RWPE1 (cell line): Measurements from ENCODE around the gene NECTIN1.
A peak's percentile ranks its signal among the peaks of the same experiment; 100 is the strongest.

Experiments
- CTCF ChIA-PET: fragments of 350-600 bp; sonication (Branson Sonifier 250); formaldehyde crosslinking; extraction: SDS; loops from one replicate; lab custom pipeline; 2021; lab: Yijun Ruan, JAX
- POLR2A ChIA-PET: fragments of 400-600 bp; formaldehyde crosslinking; extraction: SDS; loops from one replicate; lab custom pipeline; 2020; ENCODE audit warnings: antibody characterized with exemption; ENCODE audit not compliant: low non-redundant PET; lab: Yijun Ruan, JAX
- DNase-seq: peaks from one replicate; pipeline ENCODE4 v3.0.0; 2012; ENCODE audit warnings: low spot score
- H3K27ac ChIP-seq: fragments of 450-650 bp; 2 replicates; pipeline ENCODE4 v1.5.1; 2017
- TF ChIP-seq, protein P1 (sequence below): fragments of 450-650 bp; conservative IDR thresholded peaks from 2 replicates; pipeline ENCODE4 v1.5.1; 2017; ENCODE audit warnings: low read depth, mild to moderate bottlenecking

The NECTIN1 gene

DNA sequence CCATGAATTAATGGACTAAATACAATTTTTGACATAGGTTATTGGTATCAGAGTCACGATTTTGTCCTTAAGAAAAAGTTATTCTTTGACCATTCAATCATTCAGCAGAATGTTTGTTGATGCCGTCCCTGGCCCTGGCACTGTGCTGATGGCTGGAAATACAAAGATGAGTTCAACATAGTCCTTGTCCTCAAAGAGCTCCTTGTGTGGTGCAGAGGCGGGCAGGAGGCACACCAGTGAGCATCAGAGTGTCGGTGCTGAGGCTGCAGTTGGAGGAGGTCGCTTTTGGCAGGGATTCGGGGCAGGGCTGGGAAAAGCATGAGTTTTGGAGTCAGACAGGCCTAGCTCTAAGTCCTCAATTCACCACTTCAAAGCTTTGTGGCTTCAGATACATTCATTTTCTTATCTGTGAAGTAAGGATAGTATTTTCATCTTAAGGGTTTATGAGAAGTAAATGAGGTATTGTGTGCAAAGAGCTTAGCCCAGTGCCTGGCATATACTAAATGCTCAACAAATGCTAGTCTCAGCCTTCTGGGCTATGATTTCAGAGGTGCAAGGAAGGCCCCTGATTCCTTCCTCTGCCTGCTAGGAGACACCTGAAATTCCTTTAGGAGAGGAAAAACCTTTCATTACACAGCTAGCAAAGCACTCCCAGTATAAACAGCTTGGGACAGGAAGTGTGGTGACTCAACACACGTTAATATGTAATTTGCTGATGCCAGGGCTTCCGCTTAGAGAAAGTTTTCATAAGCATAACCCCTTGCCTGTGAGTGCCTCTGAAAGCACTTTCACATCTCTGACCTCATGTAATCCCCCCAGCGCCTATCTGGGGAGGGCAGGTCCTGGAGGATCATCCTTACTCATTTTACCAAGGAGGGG, 113.8 kb downstream of the NECTIN1 start:
- peak; percentile 83 for DNase-seq
- ChIA-PET POLR2A (no interaction called here), CTCF (interaction anchor here (0.6 kb wide), 2 partner anchors 35 to 82 kb away, joined by 3 read pairs; no protein-coding TSS in a partner anchor)
- H3K27ac ChIP-seq, result peak overlapping the region; percentile 79
- TF ChIP-seq, protein P1, sequence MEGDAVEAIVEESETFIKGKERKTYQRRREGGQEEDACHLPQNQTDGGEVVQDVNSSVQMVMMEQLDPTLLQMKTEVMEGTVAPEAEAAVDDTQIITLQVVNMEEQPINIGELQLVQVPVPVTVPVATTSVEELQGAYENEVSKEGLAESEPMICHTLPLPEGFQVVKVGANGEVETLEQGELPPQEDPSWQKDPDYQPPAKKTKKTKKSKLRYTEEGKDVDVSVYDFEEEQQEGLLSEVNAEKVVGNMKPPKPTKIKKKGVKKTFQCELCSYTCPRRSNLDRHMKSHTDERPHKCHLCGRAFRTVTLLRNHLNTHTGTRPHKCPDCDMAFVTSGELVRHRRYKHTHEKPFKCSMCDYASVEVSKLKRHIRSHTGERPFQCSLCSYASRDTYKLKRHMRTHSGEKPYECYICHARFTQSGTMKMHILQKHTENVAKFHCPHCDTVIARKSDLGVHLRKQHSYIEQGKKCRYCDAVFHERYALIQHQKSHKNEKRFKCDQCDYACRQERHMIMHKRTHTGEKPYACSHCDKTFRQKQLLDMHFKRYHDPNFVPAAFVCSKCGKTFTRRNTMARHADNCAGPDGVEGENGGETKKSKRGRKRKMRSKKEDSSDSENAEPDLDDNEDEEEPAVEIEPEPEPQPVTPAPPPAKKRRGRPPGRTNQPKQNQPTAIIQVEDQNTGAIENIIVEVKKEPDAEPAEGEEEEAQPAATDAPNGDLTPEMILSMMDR, result no peak

DNA sequence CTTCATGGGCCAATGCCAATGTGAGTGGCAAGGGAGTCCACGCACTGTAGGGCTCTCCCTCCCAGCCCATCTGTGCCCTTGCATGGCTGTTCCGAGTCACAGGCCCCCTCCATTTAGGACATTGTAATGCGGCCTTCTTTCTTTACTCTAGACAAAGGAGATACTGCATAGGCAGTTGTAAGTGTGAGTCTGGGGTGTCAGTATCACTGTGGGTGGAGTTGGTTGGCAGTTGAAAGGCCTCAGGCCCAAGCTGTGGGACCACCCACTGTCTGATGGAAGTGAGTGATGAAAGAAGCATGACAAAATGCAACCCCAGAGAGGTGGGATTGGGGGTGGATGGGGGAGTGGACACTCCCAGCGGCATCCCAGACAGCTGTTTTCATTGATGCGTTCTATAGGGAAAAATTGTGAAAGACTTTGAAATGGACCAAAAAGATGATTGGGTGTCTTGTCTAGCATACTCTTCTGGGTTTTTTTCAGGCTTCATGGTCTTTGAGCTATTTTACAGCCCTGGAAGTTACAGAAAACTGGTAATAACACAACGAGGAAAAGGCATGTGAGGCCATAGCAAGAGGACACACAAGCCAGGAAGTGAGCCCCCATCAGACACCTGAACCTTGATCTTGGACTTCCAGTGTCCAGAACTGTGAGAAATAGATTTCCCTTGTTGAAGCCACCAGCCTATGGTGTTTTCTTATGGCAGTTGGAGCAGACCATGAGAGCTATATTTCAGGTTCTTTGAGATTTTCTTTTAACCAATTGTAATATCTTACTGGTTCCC, 114.6 kb downstream of the NECTIN1 start:
- no peak overlapping the region for H3K27ac ChIP-seq
- CTCF ChIA-PET, result interaction anchor here (0.5 to 0.6 kb wide), 4 partner anchors 26 to 81 kb away, joined by 3 to 4 read pairs (median 3); no protein-coding TSS in a partner anchor
- POLR2A ChIA-PET, result no interaction called here
- no peak for DNase-seq
- TF ChIP-seq, protein P1, result no peak

DNA sequence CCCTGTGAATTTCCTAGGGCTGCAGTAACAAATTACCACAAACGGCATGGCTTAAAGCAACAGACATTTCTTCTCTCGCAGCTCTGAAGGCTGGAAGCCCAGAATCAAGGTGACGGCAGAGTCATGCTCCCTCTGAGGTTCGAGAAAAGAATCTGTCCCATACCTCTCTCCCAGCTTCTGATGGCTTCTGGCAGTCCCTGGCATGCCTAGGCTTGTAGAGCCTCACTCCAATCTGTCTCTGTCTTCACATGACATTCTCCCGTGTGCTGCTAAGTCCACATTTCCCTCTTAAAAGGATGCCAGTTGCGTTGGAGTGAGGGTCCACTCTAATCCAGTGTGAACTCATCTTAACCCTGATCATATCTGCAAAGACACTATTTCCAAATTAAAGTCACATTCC, 116.2 kb downstream of the NECTIN1 start:
- no peak overlapping the region for H3K27ac ChIP-seq
- DNase-seq, result no peak
- CTCF ChIA-PET, result no interaction called here
- POLR2A ChIA-PET, result no interaction called here
- TF ChIP-seq, protein P1, result no peak

DNA sequence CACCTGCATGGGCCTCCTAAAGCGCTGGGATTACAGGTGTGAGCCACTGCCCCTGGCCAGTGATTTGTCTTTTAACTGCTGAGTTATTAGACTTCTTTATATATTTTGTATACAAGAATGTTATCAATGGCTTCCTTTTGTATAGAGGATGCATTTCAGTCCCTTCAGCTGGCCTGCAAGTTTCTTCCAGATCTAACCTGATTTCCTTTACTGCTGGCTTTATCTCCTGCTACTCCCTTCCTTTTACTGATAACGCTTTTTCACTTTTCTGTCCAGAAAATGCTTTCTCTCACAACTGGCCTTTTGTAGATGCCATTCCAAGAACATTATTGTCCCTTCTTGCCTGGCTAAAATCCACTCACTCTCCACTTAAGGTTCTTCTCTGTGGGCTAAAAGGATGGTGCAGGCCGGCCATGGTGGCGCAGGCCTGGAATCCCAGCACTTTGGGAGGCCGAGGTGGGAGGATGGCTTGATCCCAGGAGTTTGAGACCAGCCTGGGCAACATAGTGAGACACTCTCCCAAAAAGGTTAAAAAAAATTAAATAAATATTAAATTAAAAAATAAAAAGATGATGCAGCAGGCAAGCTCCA, 118.1 kb downstream of the NECTIN1 start:
- POLR2A ChIA-PET, result no interaction called here
- TF ChIP-seq, protein P1, result no peak
- CTCF ChIA-PET, result interaction anchor here (0.6 kb wide), 1 partner anchor 558 kb away, joined by 3 read pairs; no protein-coding TSS in a partner anchor
- H3K27ac ChIP-seq, result no peak overlapping the region
- no peak for DNase-seq

DNA sequence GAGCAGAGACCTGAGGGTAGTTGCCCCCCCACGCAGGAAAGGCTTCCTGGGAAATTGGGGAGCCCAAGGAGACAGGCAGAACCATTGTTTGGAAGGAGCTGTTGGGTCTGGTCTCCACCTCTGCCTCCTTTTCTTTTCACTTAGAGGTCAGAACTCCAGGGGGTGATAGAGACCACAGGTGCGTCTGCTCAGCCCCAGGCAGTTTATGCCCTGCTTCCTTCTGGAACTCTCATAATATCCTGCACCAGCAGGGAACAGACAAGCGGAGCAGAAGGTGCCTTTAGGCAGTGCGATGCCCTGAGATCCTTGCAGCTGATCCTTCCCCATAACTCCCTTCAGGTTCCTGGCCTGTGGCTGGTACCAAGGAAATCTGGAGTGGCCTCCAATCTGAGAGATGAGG, 120.2 kb downstream of the NECTIN1 start:
- DNase-seq, result no peak
- TF ChIP-seq, protein P1, result no peak
- CTCF ChIA-PET, result interaction anchor here (0.6 to 1.1 kb wide), 2 partner anchors 12 to 40 kb away, joined by 4 to 8 read pairs; no protein-coding TSS in a partner anchor
- POLR2A ChIA-PET, result no interaction called here
- no peak overlapping the region for H3K27ac ChIP-seq

DNA sequence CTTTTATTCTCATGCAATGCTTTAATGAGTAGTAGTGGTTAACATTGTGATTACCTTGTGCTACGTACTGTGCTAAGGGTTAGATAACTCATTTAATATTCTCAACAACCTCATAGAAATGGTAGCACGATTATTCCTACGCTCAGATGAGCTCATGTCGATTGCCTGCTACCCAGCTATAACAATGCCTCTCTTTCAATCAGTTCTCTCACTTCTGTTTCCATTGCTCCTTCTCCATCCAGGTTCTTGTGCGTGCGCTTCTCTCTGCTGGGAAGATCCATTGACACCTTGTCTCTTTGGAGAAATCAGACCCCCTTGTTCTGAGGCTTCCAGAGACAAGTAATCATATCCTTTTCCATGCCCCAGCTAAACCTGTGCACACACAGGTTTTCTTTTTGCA, 120.8 kb downstream of the NECTIN1 start:
- ChIA-PET CTCF (interaction anchor here (0.6 to 1.1 kb wide), 3 partner anchors 13 to 252 kb away, joined by 3 to 8 read pairs (median 4); no protein-coding TSS in a partner anchor), POLR2A (no interaction called here)
- TF ChIP-seq, protein P1, result no peak
- no peak for DNase-seq
- H3K27ac ChIP-seq, result no peak overlapping the region
